ENCODE results near the gene NRDC.

Gene NRDC

DNA sequence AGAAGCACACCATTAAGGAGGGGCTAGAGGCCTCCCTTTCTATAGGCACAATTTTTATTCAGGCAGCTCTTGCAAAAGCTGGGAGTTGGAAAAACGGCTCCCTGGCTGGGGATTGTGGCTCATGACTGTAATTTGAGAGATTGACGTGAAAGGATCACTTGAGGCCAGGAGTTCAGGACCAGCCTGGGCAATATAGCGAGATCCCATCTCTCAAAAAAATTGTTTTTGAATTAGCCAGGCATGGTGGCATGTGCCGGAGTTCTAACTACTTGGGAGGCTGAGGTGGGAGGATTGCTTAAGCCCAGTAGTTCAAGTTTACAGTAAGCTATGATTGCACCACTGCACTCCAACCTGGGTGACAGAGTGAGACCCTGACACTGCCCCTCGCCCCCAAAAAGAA, 23.9 kb upstream of the NRDC start (continued):
- TF ChIP-seq ZNF394 (tag by site-specific recombination; IDR thresholded peaks at IDR 0.05; ENCODE audit: borderline replicate concordance) (no peak), ZNF623 (tag by site-specific recombination; IDR thresholded peaks at IDR 0.05) (no peak), ZNF514 (tag by site-specific recombination; IDR thresholded peaks at IDR 0.05) (no peak), KLF8 (tag by site-specific recombination; IDR thresholded peaks at IDR 0.05) (no peak)
- TF ChIP-seq, protein P1, sequence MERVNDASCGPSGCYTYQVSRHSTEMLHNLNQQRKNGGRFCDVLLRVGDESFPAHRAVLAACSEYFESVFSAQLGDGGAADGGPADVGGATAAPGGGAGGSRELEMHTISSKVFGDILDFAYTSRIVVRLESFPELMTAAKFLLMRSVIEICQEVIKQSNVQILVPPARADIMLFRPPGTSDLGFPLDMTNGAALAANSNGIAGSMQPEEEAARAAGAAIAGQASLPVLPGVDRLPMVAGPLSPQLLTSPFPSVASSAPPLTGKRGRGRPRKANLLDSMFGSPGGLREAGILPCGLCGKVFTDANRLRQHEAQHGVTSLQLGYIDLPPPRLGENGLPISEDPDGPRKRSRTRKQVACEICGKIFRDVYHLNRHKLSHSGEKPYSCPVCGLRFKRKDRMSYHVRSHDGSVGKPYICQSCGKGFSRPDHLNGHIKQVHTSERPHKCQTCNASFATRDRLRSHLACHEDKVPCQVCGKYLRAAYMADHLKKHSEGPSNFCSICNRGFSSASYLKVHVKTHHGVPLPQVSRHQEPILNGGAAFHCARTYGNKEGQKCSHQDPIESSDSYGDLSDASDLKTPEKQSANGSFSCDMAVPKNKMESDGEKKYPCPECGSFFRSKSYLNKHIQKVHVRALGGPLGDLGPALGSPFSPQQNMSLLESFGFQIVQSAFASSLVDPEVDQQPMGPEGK (tag by site-specific recombination; IDR thresholded peaks at IDR 0.05): no peak
- TF ChIP-seq, protein P2, sequence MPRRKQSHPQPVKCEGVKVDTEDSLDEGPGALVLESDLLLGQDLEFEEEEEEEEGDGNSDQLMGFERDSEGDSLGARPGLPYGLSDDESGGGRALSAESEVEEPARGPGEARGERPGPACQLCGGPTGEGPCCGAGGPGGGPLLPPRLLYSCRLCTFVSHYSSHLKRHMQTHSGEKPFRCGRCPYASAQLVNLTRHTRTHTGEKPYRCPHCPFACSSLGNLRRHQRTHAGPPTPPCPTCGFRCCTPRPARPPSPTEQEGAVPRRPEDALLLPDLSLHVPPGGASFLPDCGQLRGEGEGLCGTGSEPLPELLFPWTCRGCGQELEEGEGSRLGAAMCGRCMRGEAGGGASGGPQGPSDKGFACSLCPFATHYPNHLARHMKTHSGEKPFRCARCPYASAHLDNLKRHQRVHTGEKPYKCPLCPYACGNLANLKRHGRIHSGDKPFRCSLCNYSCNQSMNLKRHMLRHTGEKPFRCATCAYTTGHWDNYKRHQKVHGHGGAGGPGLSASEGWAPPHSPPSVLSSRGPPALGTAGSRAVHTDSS (tag by site-specific recombination; IDR thresholded peaks at IDR 0.05): no peak

DNA sequence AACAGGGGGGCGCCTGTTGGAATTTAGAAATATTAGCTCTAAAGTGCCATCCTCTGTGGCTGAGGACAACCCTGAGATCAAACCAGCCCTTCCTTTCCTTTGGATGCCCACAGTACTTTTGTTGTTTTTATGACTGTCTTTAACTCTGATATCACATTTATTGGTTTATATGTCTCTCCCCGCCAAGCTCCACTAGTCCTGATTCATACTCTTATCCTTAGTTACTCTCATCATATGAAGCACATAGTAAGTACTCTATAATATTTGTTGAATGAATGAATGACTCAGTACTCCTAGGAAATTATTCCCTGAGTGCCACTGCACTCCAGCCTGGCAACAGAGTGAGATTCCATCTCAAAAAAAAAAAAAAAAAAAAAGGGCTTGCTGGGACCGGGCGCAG, 22.6 kb upstream of the NRDC start:
- H3K4me3 ChIP-seq (ENCODE audit: low read depth, low read length): no peak overlapping the region
- H3K27ac ChIP-seq (ENCODE audit: extremely low read depth, low read depth, low read length): no peak overlapping the region
- H3K4me1 ChIP-seq (ENCODE audit: control insufficient read depth, insufficient read depth, low read length): no peaks in the 10 kb centered on the region
- no peaks in the 10 kb centered on the region for H3K36me3 ChIP-seq (ENCODE audit: control insufficient read depth in 2 of 2, insufficient read depth in 1 of 2, low read length in 2 of 2)
- ChIA-PET POLR2A (no interaction called here), CTCF (interaction anchor here (0.7 to 5.5 kb wide), 3 partner anchors 25 to 704 kb away, joined by 4 to 70 read pairs (median 5); no protein-coding TSS in a partner anchor)
- TF ChIP-seq ZNF155 (tag by site-specific recombination; IDR thresholded peaks at IDR 0.05): no peak
- no peak for TF ChIP-seq ZNF350 (tag by site-specific recombination; IDR thresholded peaks at IDR 0.05)
- no peak for TF ChIP-seq ZNF23 (tag by site-specific recombination; IDR thresholded peaks at IDR 0.05; ENCODE audit: borderline replicate concordance)
- no peak for TF ChIP-seq ZNF140 (tag by site-specific recombination; IDR thresholded peaks at IDR 0.05)
- no peak for TF ChIP-seq ZNF701 (tag by site-specific recombination; IDR thresholded peaks at IDR 0.05)
- TF ChIP-seq, protein P3, sequence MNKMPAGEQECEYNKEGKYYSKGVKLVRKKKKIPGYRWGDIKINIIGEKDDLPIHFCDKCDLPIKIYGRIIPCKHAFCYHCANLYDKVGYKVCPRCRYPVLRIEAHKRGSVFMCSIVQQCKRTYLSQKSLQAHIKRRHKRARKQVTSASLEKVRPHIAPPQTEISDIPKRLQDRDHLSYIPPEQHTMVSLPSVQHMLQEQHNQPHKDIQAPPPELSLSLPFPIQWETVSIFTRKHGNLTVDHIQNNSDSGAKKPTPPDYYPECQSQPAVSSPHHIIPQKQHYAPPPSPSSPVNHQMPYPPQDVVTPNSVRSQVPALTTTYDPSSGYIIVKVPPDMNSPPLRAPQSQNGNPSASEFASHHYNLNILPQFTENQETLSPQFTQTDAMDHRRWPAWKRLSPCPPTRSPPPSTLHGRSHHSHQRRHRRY (tag by site-specific recombination; IDR thresholded peaks at IDR 0.05): no peak
- TF ChIP-seq HOXA7 (CRISPR knock-in tag; IDR thresholded peaks at IDR 0.05; ENCODE audit: borderline replicate concordance): no peak
- TF ChIP-seq ZNF768 (tag by site-specific recombination; IDR thresholded peaks at IDR 0.05): no peak
- no peak for TF ChIP-seq ZNF747 (tag by site-specific recombination; IDR thresholded peaks at IDR 0.05)
- no peak for TF ChIP-seq ZNF391 (tag by site-specific recombination; IDR thresholded peaks at IDR 0.05; ENCODE audit: borderline replicate concordance, low read depth)
- TF ChIP-seq, protein P4, sequence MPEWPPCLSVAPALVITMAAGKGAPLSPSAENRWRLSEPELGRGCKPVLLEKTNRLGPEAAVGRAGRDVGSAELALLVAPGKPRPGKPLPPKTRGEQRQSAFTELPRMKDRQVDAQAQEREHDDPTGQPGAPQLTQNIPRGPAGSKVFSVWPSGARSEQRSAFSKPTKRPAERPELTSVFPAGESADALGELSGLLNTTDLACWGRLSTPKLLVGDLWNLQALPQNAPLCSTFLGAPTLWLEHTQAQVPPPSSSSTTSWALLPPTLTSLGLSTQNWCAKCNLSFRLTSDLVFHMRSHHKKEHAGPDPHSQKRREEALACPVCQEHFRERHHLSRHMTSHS (tag by site-specific recombination; IDR thresholded peaks at IDR 0.05): no peak
- no peak for TF ChIP-seq KLF9 (tag by site-specific recombination; IDR thresholded peaks at IDR 0.05; ENCODE audit: low read depth)
- TF ChIP-seq HOXD13 (CRISPR knock-in tag; IDR thresholded peaks at IDR 0.05; ENCODE audit: borderline replicate concordance): no peak
- no peak for TF ChIP-seq ZNF629 (tag by site-specific recombination; IDR thresholded peaks at IDR 0.05)
- TF ChIP-seq, protein P5, sequence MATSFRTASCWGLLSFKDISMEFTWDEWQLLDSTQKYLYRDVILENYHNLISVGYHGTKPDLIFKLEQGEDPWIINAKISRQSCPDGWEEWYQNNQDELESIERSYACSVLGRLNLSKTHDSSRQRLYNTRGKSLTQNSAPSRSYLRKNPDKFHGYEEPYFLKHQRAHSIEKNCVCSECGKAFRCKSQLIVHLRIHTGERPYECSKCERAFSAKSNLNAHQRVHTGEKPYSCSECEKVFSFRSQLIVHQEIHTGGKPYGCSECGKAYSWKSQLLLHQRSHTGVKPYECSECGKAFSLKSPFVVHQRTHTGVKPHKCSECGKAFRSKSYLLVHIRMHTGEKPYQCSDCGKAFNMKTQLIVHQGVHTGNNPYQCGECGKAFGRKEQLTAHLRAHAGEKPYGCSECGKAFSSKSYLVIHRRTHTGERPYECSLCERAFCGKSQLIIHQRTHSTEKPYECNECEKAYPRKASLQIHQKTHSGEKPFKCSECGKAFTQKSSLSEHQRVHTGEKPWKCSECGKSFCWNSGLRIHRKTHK (tag by site-specific recombination; IDR thresholded peaks at IDR 0.05): no peak
- H3K9me3 ChIP-seq (ENCODE audit: control insufficient read depth, insufficient read depth, low read depth, low read length): no peaks in the 10 kb centered on the region
